NB4 (cell line): ENCODE measurements around the gene RAI14.

Source experiments
- MYC ChIP-seq: IDR thresholded peaks from 2 replicates; pipeline ENCODE4 v1.6.1; 2011; ENCODE audit warnings: low read depth, low read length
- POLR2A ChIP-seq: IDR thresholded peaks from 2 replicates; pipeline ENCODE4 v1.6.1; 2011; ENCODE audit warnings: mild to moderate bottlenecking; ENCODE audit not compliant: insufficient read length; ENCODE audit errors: extremely low read depth
- TF ChIP-seq, protein P1 (sequence below): IDR thresholded peaks from one replicate; pipeline ENCODE4 v1.5.1; 2012; ENCODE audit warnings: low read depth, low read length
- TF ChIP-seq, protein P2 (sequence below): IDR thresholded peaks from 2 replicates; pipeline ENCODE4 v1.6.1; 2011; ENCODE audit warnings: low read depth, low read length

DNA sequence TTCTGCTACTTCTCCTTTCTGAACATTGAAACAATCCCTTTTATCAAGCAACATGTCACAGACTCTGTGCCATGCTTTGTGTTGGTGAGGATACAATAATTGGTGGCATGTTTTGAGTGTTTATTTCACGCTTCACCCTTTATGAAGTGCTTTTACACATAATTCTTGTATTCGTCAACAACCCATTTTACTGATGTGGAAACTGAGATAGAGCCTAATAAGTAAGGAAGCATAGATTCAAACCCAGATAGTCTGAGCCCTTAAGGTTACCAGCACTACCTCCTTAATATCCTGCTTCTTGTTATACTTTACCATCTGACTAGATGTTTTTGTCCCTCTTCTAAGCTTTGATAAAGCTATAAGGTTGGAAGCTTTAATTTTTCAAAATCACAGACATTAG is 133.5 kb downstream of the RAI14 start:
- no peak for TF ChIP-seq POLR2A
- TF ChIP-seq, protein P1, sequence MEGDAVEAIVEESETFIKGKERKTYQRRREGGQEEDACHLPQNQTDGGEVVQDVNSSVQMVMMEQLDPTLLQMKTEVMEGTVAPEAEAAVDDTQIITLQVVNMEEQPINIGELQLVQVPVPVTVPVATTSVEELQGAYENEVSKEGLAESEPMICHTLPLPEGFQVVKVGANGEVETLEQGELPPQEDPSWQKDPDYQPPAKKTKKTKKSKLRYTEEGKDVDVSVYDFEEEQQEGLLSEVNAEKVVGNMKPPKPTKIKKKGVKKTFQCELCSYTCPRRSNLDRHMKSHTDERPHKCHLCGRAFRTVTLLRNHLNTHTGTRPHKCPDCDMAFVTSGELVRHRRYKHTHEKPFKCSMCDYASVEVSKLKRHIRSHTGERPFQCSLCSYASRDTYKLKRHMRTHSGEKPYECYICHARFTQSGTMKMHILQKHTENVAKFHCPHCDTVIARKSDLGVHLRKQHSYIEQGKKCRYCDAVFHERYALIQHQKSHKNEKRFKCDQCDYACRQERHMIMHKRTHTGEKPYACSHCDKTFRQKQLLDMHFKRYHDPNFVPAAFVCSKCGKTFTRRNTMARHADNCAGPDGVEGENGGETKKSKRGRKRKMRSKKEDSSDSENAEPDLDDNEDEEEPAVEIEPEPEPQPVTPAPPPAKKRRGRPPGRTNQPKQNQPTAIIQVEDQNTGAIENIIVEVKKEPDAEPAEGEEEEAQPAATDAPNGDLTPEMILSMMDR = no peak
- TF ChIP-seq MYC = no peak
- TF ChIP-seq, protein P2, sequence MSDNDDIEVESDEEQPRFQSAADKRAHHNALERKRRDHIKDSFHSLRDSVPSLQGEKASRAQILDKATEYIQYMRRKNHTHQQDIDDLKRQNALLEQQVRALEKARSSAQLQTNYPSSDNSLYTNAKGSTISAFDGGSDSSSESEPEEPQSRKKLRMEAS = no peak
